Coronary artery (tissue), 2 donors: Measurements from ENCODE around the gene SLC30A10.

Experiments used
- DNase-seq: peaks from one replicate; pipeline ENCODE4 v3.0.0-alpha.2; 2017; ENCODE audit warnings: low spot score
- H3K27ac ChIP-seq, 2 donors: fragments of 200-600 bp; sonication (generic); one replicate each; pipeline ENCODE4 v1.5.1; 2016 to 2019
- H3K4me3 ChIP-seq: fragments of 200-600 bp; sonication (generic); 2 replicates; pipeline ENCODE4 v1.5.1; 2016; ENCODE audit warnings: mild to moderate bottlenecking, moderate library complexity
- TF ChIP-seq, protein P1 (sequence below): fragments of 200-600 bp; sonication (generic); IDR thresholded peaks from one replicate; pipeline ENCODE4 v1.5.1; 2019; ENCODE audit warnings: antibody characterized with exemption

SLC30A10 gene

DNA sequence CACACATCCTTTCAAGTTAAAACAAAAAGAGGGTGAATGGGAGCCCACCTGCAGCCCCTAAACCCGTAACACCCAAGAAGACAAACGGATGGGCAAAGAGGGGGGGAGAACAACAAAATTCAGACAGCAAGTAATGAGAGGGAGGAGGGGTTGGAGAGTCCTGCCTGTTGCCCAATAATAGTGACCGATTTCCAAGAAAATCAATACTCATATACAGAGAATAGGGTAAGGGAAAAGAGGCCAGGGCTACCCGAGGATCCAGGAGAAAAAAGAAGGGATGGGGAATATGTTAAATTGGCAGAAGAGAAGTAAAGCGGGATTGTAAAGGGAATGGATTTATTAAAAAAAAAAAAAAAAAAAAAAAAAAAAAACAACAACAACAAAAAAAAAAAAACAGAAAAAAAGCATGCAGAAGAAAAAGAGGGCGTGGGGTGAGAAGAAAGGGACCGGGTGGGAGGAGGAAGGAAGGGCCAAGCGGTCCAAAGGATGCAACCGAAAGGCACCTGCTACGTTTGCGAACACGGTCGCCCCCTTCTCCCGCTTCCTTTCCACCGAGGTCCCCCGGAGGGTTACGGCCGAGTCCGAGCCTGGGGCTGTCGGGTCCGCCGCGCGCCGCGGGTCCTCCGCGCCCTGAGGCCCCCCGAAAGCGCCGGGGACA lies 930 bp downstream of the SLC30A10 start:
- DNase-seq: no peak
- TF ChIP-seq, protein P1, sequence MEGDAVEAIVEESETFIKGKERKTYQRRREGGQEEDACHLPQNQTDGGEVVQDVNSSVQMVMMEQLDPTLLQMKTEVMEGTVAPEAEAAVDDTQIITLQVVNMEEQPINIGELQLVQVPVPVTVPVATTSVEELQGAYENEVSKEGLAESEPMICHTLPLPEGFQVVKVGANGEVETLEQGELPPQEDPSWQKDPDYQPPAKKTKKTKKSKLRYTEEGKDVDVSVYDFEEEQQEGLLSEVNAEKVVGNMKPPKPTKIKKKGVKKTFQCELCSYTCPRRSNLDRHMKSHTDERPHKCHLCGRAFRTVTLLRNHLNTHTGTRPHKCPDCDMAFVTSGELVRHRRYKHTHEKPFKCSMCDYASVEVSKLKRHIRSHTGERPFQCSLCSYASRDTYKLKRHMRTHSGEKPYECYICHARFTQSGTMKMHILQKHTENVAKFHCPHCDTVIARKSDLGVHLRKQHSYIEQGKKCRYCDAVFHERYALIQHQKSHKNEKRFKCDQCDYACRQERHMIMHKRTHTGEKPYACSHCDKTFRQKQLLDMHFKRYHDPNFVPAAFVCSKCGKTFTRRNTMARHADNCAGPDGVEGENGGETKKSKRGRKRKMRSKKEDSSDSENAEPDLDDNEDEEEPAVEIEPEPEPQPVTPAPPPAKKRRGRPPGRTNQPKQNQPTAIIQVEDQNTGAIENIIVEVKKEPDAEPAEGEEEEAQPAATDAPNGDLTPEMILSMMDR: no peak
- Histone ChIP-seq H3K27ac (no peak overlapping the region), H3K4me3 (peak overlapping the region; percentile 68)

DNA sequence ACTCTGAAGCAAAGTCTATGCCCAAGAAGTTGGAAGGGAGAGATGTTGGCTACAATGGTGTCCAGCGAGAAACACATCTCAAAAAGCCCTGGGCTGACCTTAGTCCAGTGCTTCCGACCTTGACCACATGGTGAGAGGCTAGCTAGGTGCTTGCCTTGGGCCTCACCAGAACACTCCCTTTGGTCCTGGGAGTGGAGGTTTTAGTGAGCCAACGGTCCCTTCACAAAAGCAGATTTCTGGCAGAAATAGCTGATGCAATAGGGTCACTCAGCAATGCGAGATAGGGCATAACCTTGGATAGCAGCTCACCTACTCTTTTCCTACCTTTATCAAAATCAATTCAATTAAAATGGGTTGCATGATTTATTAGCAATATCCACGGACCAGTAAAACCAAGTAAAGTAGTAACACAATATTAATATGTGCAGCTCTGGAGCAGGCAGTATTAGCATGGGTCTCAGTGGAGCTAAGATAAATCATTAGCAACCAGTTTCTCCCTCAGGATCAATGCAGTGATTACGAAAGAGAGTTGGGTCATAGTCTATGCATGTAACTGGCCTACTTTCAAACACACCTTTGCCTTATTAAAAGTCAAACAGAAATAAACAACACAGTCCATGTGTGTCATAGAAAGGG lies 1.9 kb downstream of the SLC30A10 start:
- TF ChIP-seq, protein P1: no peak
- Histone ChIP-seq H3K4me3 (no peak overlapping the region), H3K27ac (no peak overlapping the region)
- no peak for DNase-seq

DNA sequence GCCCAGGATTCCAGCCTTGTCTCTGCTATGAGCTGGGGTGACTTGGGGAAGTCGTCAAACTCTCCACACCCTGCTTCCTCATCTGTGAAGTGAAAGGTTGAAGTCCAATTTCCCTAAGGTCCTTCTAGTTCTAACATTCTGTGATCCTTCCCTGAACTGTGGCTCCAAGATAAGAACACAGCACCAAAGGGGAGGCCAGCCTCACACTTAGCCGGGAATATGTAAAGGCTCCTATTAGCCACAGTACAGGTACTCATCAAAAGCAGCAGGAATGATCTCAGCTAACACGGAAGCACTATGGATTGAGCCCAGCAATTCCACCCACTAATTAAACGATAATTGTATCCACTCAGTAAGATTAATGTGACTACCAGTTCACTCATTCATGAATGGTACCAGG lies 4.0 kb downstream of the SLC30A10 start:
- H3K4me3 ChIP-seq: no peak overlapping the region
- no peak for DNase-seq
- TF ChIP-seq, protein P1: no peak
- H3K27ac ChIP-seq: no peak overlapping the region

DNA sequence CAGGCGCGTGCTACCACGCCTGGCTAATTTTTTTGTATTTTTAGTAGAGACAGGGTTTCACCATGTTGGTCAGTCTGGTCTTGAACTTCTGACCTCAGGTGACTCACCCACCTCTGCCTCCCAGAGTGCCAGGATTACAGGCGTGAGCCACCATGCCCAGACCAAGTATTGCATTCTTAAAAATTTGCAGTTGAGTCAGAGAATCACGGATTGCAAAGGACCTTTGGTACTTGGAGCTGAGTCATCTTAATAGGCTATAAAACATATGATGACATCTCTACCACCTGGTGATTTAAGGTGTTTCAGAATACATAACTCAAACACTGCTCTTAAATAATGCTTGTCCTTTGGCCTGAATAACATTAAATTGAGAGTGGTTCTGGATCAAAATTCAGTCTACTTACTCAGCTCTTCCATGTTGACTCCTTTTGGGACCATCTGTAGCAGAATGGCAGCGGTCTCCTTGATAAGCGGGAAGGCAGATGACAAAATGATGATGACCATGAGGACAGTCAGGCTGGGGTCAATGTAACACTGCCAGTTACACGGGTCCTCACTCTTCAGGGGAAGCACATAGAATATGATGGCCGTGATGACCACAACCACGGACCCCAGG lies 10.4 kb downstream of the SLC30A10 start:
- Histone ChIP-seq H3K27ac (no peak overlapping the region), H3K4me3 (no peak overlapping the region)
- TF ChIP-seq, protein P1: no peak
- DNase-seq: no peak

DNA sequence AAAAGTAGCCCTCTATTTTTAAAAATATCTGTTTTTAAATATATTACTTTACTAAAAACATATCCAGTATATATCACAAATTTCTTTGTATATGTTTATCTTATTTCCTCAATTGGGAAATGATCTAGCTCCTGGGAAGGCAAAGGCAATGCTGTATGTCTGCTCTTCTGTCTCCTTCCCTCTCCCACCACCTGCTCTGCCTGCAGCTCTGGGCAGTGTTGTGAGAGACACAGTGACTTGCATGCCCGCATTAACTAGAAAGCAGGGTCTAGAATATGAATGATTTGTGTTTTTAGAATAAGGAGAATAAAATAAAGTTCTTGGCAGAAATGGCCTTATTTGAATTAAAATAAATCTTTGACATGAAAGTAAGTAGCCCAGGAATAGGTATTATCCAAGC lies 11.1 kb downstream of the SLC30A10 start:
- DNase-seq: no peak
- Histone ChIP-seq H3K4me3 (no peak overlapping the region), H3K27ac (no peak overlapping the region)
- TF ChIP-seq, protein P1: no peak

DNA sequence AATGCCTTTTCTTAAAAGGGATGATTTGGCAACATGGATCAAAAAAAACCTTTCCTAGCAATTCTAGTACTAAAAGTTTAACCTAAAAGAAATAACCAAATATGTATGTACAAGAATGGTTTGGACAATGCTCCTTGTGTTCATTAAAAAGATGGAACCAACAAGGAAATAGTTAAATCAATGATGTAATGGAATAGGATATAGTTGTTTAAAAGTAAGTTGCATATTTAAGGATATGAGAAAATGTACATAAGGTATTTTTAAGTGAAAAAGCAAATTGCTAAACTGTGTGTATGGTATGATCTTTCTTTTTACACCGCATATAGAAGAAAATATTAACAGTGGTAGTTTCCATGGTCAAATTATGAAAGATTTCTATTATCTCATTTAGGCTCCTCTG lies 12.1 kb downstream of the SLC30A10 start:
- DNase-seq: no peak
- Histone ChIP-seq H3K27ac (no peak overlapping the region), H3K4me3 (no peak overlapping the region)
- TF ChIP-seq, protein P1: no peak
